Naive thymus-derived CD4-positive, alpha-beta T cell (primary cell): ENCODE results near the gene CDC6. TPM values are rescaled to one million over a fixed set of nuclear protein-coding genes. Genes with fewer than 3 reads are reported as not detected.

ENCODE experiments used
- ATAC-seq: fragments of 150-1000 bp; cut with Tn5 transposase; 2 replicates; pipeline ENCODE4 v1.10.0; 2021; ENCODE audit warnings: mild to moderate bottlenecking, moderate library complexity
- CTCF ChIA-PET: fragments of 350-600 bp; sonication (Branson Sonifier 250); formaldehyde crosslinking; loops from one replicate; lab custom pipeline; 2021; ENCODE audit warnings: antibody characterized with exemption; lab: Charles Lee
- POLR2A ChIA-PET: fragments of 350-600 bp; sonication (Branson Sonifier 250); formaldehyde crosslinking; loops from one replicate; lab custom pipeline; 2021; ENCODE audit warnings: antibody characterized with exemption, inconsistent platforms; lab: Charles Lee
- DNase-seq, 9 donors: peaks; one replicate each; pipeline versions ENCODE4 v3.0.0 to v3.0.0-alpha.2; 2020 to 2022; ENCODE audit warnings: mixed read lengths in 1 of 9
- H3K27ac ChIP-seq: one replicate; pipeline ENCODE4 v1.7.0; 2013; ENCODE audit warnings: mild to moderate bottlenecking, low read depth, low read length, moderate library complexity
- H3K27me3 ChIP-seq, 2 donors: one replicate each; pipeline ENCODE4 v1.7.0; 2013; ENCODE audit warnings: low read length in 2 of 2, mild to moderate bottlenecking in 2 of 2, moderate library complexity in 2 of 2; ENCODE audit not compliant: control insufficient read depth in 2 of 2, insufficient read depth in 2 of 2
- H3K36me3 ChIP-seq, 3 experiments: 1 replicate in 2 of 3; 2 replicates in 1 of 3; pipeline ENCODE4 v1.7.0; 2013; ENCODE audit warnings: low read length in 3 of 3, mild to moderate bottlenecking in 3 of 3, moderate library complexity in 1 of 3; ENCODE audit not compliant: insufficient read depth in 3 of 3, control insufficient read depth in 2 of 3
- H3K4me1 ChIP-seq, 2 donors: one replicate each; pipeline ENCODE4 v1.7.0; 2013; ENCODE audit warnings: low read length in 2 of 2, mild to moderate bottlenecking in 2 of 2, moderate library complexity in 1 of 2; ENCODE audit not compliant: control insufficient read depth in 2 of 2, insufficient read depth in 2 of 2
- H3K4me3 ChIP-seq: 2 replicates; pipeline ENCODE4 v1.7.0; 2013; ENCODE audit warnings: mild to moderate bottlenecking, low read length
- H3K9me3 ChIP-seq, 3 experiments: 1 replicate in 2 of 3; 2 replicates in 1 of 3; pipeline ENCODE4 v1.7.0; 2013; ENCODE audit warnings: low read length in 3 of 3; ENCODE audit not compliant: control insufficient read depth in 2 of 3
- H3K27ac Mint-ChIP-seq, 9 donors: one replicate each; pipeline ENCODE4 v1.8.0; 2020 to 2022; ENCODE audit warnings: mixed read lengths in 9 of 9, mild to moderate bottlenecking in 8 of 9, moderate library complexity in 5 of 9, inconsistent platforms in 2 of 9
- H3K27me3 Mint-ChIP-seq, 5 donors: one replicate each; pipeline ENCODE4 v1.8.0; 2021 to 2022; ENCODE audit warnings: mixed read lengths in 5 of 5, mild to moderate bottlenecking in 1 of 5
- H3K36me3 Mint-ChIP-seq, 5 donors: one replicate each; pipeline ENCODE4 v1.8.0; 2020 to 2022; ENCODE audit warnings: mixed read lengths in 5 of 5, mild to moderate bottlenecking in 3 of 5, inconsistent platforms in 1 of 5
- H3K4me1 Mint-ChIP-seq, 7 donors: one replicate each; pipeline ENCODE4 v1.8.0; 2020 to 2022; ENCODE audit warnings: mixed read lengths in 7 of 7, mild to moderate bottlenecking in 3 of 7, inconsistent platforms in 1 of 7
- H3K4me3 Mint-ChIP-seq, 10 donors: one replicate each; pipeline ENCODE4 v1.8.0; 2020 to 2022; ENCODE audit warnings: mild to moderate bottlenecking in 10 of 10, mixed read lengths in 10 of 10, moderate library complexity in 6 of 10, inconsistent platforms in 2 of 10
- H3K9me3 Mint-ChIP-seq, 11 donors: one replicate each; pipeline ENCODE4 v1.8.0; 2020 to 2022; ENCODE audit warnings: mixed read lengths in 11 of 11, mild to moderate bottlenecking in 4 of 11, inconsistent platforms in 1 of 11, moderate library complexity in 1 of 11
- intact Hi-C, 2 donors: fragments of 100-400 bp; cut with micrococcal nuclease; formaldehyde crosslinking; loops; one replicate each; pipeline ENCODE4 v1.15.1; 2023
- polyA plus RNA-seq, 2 donors: library from polyadenylated mRNA; unstranded; fragments of 300-500 nt; fragmentation: Illumina TruSeq; gene quantifications; one replicate each; pipeline ENCODE4 v1.2.3, GENCODE V29; 2021
- total RNA-seq, 6 experiments: library from RNA in 5 of 6; stranded (reverse) in 5 of 6; gene quantifications; 1 replicate in 5 of 6; 2 replicates in 1 of 6; pipeline ENCODE4 v1.2.3 and lab custom pipeline; 2021 to 2026

The CDC6 gene
- total and polyA plus RNA-seq, 7 experiments from 2014 or later, result 0.09 to 73.6 (median 0.67) TPM

DNA sequence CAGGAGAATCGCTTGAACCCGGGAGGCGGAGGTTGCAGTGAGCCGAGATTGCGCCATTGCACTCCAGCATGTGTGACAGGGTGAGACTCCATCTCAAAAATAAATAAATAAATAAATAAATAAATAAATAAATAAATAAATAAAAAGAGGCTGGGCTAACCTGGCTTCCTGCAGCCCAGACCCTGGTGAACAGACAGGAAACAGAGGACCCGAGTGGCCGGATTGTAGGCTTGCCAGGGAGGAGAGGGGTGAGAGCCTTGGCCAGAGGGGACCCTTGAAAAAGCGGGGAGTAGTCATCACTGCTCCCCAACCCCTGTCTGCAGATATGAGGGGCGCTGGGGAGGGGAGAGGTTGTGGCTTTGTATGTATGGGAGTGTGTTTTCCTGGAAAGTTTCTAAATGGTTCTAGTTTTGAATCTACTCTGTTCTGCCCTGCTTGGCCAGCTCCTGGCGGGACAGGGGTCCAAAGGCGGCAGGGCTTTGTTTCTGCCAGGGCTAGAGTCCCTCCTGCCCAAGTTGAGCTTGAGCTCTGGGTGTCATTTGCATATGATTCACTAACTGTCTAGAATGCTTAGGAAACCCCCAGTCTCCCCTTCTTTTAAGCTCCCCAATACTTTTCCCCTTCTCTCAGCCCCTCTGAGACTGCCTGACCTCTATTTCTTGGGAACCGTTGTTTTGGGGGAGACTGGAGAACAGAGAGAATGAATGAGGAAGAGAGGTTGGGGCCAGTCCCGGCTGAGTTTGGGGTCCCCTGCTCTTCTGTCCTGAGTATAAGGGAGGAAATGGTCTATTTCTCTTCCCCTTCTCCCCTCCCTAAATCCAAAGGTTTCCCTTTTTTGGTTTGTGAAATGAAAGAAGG is 37.7 kb downstream of the CDC6 start:
- H3K4me1 Mint-ChIP-seq, result peaks cover 64 to 97% (median 93%) of the 10 kb centered on the region in 7 donors
- H3K27ac Mint-ChIP-seq, result peak overlapping the region; percentile 98 to 100 (median 99)
- DNase-seq, result peak in 1 of 9 donors; percentile 56
- peaks cover 0 to 10% (median 0%) of the 10 kb centered on the region in 11 donors for H3K9me3 Mint-ChIP-seq
- peaks cover 0 to 9% (median 0%) of the 10 kb centered on the region in 5 donors for H3K27me3 Mint-ChIP-seq
- CTCF ChIA-PET, result interaction anchor here (0.6 to 5.1 kb wide), 10 partner anchors 8 to 208 kb away, joined by 3 to 26 read pairs (median 4); partner anchors contain the start of gene RARA
- POLR2A ChIA-PET, result interaction anchor here (0.5 to 34.9 kb wide), 7 partner anchors 7 to 287 kb away, joined by 3 to 742 read pairs (median 4); partner anchors contain the start of gene RARA
- no peak for ATAC-seq
- peak overlapping the region; percentile 96 for H3K27ac ChIP-seq
- H3K36me3 ChIP-seq, result no peaks in the 10 kb centered on the region
- no peaks in the 10 kb centered on the region for H3K9me3 ChIP-seq
- no peaks in the 10 kb centered on the region for H3K27me3 ChIP-seq
- peaks cover 83 to 85% of the 10 kb centered on the region in 2 donors for H3K4me1 ChIP-seq
- H3K4me3 Mint-ChIP-seq, result peak overlapping the region; percentile 80 to 97 (median 89)
- H3K36me3 Mint-ChIP-seq, result peaks cover 0 to 17% (median 0%) of the 10 kb centered on the region in 5 donors
- intact Hi-C loops, result loop anchor here (1.0 kb wide), 3 partner anchors 7 to 16 kb away; no protein-coding TSS in a partner anchor
- H3K4me3 ChIP-seq, result peak overlapping the region; percentile 47

GRCh38 chr17:40326014-40326831 is 38.5 kb downstream of the CDC6 start:
- Mint-ChIP-seq H3K9me3 (peaks cover 0 to 10% (median 0%) of the 10 kb centered on the region in 11 donors), H3K27ac (peak overlapping the region; percentile 93 to 100 (median 99)), H3K27me3 (peaks cover 0 to 9% (median 0%) of the 10 kb centered on the region in 5 donors), H3K4me3 (peak overlapping the region; percentile 80 to 97 (median 88)), H3K4me1 (peaks cover 68 to 97% (median 93%) of the 10 kb centered on the region in 7 donors), H3K36me3 (peaks cover 0 to 14% (median 3%) of the 10 kb centered on the region in 5 donors)
- DNase-seq (peak in 7 of 9 donors; percentile 52 to 73 (median 67)), ATAC-seq (peak; percentile 23)
- CTCF ChIA-PET, result interaction anchor here (0.8 to 5.1 kb wide), 10 partner anchors 9 to 29 kb away, joined by 3 to 26 read pairs (median 5); partner anchors contain the start of gene RARA
- Histone ChIP-seq H3K36me3 (peaks cover 0 to 1% (median 0%) of the 10 kb centered on the region in 3 experiments), H3K4me1 (peaks cover 83 to 87% of the 10 kb centered on the region in 2 donors), H3K27ac (peak overlapping the region; percentile 91), H3K27me3 (no peaks in the 10 kb centered on the region), H3K9me3 (no peaks in the 10 kb centered on the region), H3K4me3 (peak overlapping the region; percentile 47)
- intact Hi-C loops, result loop anchor here (1.0 kb wide), 3 partner anchors 8 to 15 kb away; no protein-coding TSS in a partner anchor
- POLR2A ChIA-PET, result interaction anchor here (0.5 to 34.9 kb wide), 8 partner anchors 6 to 238 kb away, joined by 3 to 742 read pairs (median 4); partner anchors contain the start of gene RARA

- intact Hi-C loops, result loop anchor here (1.0 kb wide), 3 partner anchors 7 to 14 kb away; no protein-coding TSS in a partner anchor
These were observed 39.1 kb downstream of the CDC6 start for GRCh38 chr17:40326832-40327199.

GRCh38 chr17:40327244-40327729 is 39.6 kb downstream of the CDC6 start:
- POLR2A ChIA-PET, result interaction anchor here (0.9 to 34.9 kb wide), 8 partner anchors 5 to 1361 kb away, joined by 3 to 742 read pairs (median 5); partner anchors contain the start of gene RARA
- Mint-ChIP-seq H3K27me3 (peaks cover 0 to 9% (median 0%) of the 10 kb centered on the region in 5 donors), H3K4me1 (peaks cover 73 to 96% (median 90%) of the 10 kb centered on the region in 7 donors), H3K9me3 (peaks cover 0 to 9% (median 0%) of the 10 kb centered on the region in 11 donors), H3K27ac (peak overlapping the region; percentile 93 to 100 (median 99)), H3K4me3 (peak overlapping the region; percentile 80 to 97 (median 88)), H3K36me3 (peaks cover 0 to 16% (median 9%) of the 10 kb centered on the region in 5 donors)
- no peaks in the 10 kb centered on the region for H3K27me3 ChIP-seq
- DNase-seq, result no peak
- CTCF ChIA-PET, result interaction anchor here (0.6 to 5.1 kb wide), 8 partner anchors 8 to 25 kb away, joined by 3 to 26 read pairs (median 5); partner anchors contain the start of gene RARA
- H3K4me1 ChIP-seq, result peaks cover 78 to 92% of the 10 kb centered on the region in 2 donors
- ATAC-seq, result no peak
- peak overlapping the region; percentile 91 for H3K27ac ChIP-seq
- H3K36me3 ChIP-seq, result peaks cover 0 to 11% (median 0%) of the 10 kb centered on the region in 3 experiments
- H3K4me3 ChIP-seq, result peak overlapping the region; percentile 47
- intact Hi-C loops, result no loop called here
- no peaks in the 10 kb centered on the region for H3K9me3 ChIP-seq

More at GRCh38 chr17:40326832-40327199, 39.1 kb downstream of the CDC6 start:
- ChIA-PET POLR2A (interaction anchor here (0.5 to 34.9 kb wide), 8 partner anchors 5 to 1362 kb away, joined by 3 to 742 read pairs (median 5); partner anchors contain the start of gene RARA), CTCF (interaction anchor here (0.6 to 5.1 kb wide), 10 partner anchors 8 to 28 kb away, joined by 3 to 26 read pairs (median 5); partner anchors contain the start of gene RARA)
- Mint-ChIP-seq H3K36me3 (peaks cover 0 to 17% (median 9%) of the 10 kb centered on the region in 5 donors), H3K27ac (peak overlapping the region; percentile 93 to 100 (median 99)), H3K4me3 (peak overlapping the region; percentile 80 to 97 (median 88)), H3K9me3 (peaks cover 0 to 10% (median 0%) of the 10 kb centered on the region in 11 donors), H3K4me1 (peaks cover 73 to 97% (median 93%) of the 10 kb centered on the region in 7 donors), H3K27me3 (peaks cover 0 to 9% (median 0%) of the 10 kb centered on the region in 5 donors)
- Histone ChIP-seq H3K9me3 (no peaks in the 10 kb centered on the region), H3K27ac (peak overlapping the region; percentile 91), H3K36me3 (peaks cover 0 to 7% (median 0%) of the 10 kb centered on the region in 3 experiments), H3K4me3 (peak overlapping the region; percentile 47), H3K27me3 (no peaks in the 10 kb centered on the region), H3K4me1 (peaks cover 81 to 88% of the 10 kb centered on the region in 2 donors)
- DNase-seq (no peak), ATAC-seq (no peak)

GRCh38 chr17:40327735-40328385 is 40.2 kb downstream of the CDC6 start:
- H3K4me3 ChIP-seq, result peak overlapping the region; percentile 47
- peak overlapping the region; percentile 80 to 97 (median 88) for H3K4me3 Mint-ChIP-seq
- intact Hi-C loops, result no loop called here
- H3K27me3 ChIP-seq, result no peaks in the 10 kb centered on the region
- DNase-seq (no peak), ATAC-seq (no peak)
- POLR2A ChIA-PET, result interaction anchor here (0.9 to 34.9 kb wide), 8 partner anchors 4 to 1360 kb away, joined by 3 to 742 read pairs (median 5); partner anchors contain the start of gene RARA
- H3K4me1 Mint-ChIP-seq, result peaks cover 77 to 96% (median 90%) of the 10 kb centered on the region in 7 donors
- H3K36me3 ChIP-seq, result peaks cover 0 to 15% (median 0%) of the 10 kb centered on the region in 3 experiments
- peaks cover 0 to 21% (median 13%) of the 10 kb centered on the region in 5 donors for H3K36me3 Mint-ChIP-seq
- H3K27ac Mint-ChIP-seq, result peak overlapping the region; percentile 93 to 100 (median 99)
- peaks cover 0 to 4% (median 0%) of the 10 kb centered on the region in 11 donors for H3K9me3 Mint-ChIP-seq
- no peaks in the 10 kb centered on the region for H3K9me3 ChIP-seq
- CTCF ChIA-PET, result interaction anchor here (1.1 to 5.1 kb wide), 7 partner anchors 8 to 27 kb away, joined by 3 to 26 read pairs (median 5); partner anchors contain the start of gene RARA
- peaks cover 80 to 97% of the 10 kb centered on the region in 2 donors for H3K4me1 ChIP-seq
- peak overlapping the region; percentile 91 for H3K27ac ChIP-seq
- H3K27me3 Mint-ChIP-seq, result peaks cover 0 to 4% (median 0%) of the 10 kb centered on the region in 5 donors
